K562 (cell line): ENCODE results near the gene SNRNP200. TPM values are rescaled to one million over a fixed set of nuclear protein-coding genes. Genes with fewer than 3 reads are reported as not detected.
A peak's percentile ranks its signal among the peaks of the same experiment; 100 is the strongest.

Experiments
- FOXJ2 ChIP-seq: fragments of 200-800 bp; sonication (Bioruptor generic); IDR thresholded peaks from 2 replicates; pipeline ENCODE4 v1.6.1; 2016; ENCODE audit warnings: missing genetic modification characterization, missing compliant biosample characterization
- ILF3 ChIP-seq: fragments of 450-650 bp; IDR thresholded peaks from 2 replicates; pipeline ENCODE4 v1.6.1; 2018; ENCODE audit warnings: antibody characterized with exemption, mild to moderate bottlenecking, moderate library complexity, borderline replicate concordance
- MTA3 ChIP-seq: fragments of 450-650 bp; formaldehyde crosslinking; IDR thresholded peaks from 2 replicates; pipeline ENCODE4 v1.6.1; 2017; ENCODE audit warnings: mild to moderate bottlenecking, borderline replicate concordance
- PHF20 ChIP-seq: fragments of 450-650 bp; IDR thresholded peaks from 2 replicates; pipeline ENCODE4 v1.6.1; 2018; ENCODE audit not compliant: partially characterized antibody
- PURB ChIP-seq: sonication (generic); formaldehyde crosslinking; IDR thresholded peaks from 2 replicates; pipeline ENCODE4 v1.9.0; 2021; ENCODE audit warnings: low read depth, mild to moderate bottlenecking, missing genetic modification reagents
- SIN3A ChIP-seq, 2 experiments: fragments of 150-350 bp in 1 of 2; IDR thresholded peaks; 2 replicates each; pipeline ENCODE4 v1.6.1; 2011 to 2016; ENCODE audit warnings: borderline replicate concordance in 2 of 2, low read depth in 2 of 2, low read length in 2 of 2, mild to moderate bottlenecking in 2 of 2, moderate library complexity in 2 of 2; ENCODE audit not compliant: control insufficient read depth in 1 of 2
- SNRNP70 ChIP-seq: fragments of 200-400 bp; formaldehyde crosslinking; optimal IDR thresholded peaks from 2 replicates; pipeline ENCODE3; 2017; ENCODE audit warnings: low read depth, low read length
- STAT5A ChIP-seq: IDR thresholded peaks from 2 replicates; pipeline ENCODE4 v1.6.1; 2012; ENCODE audit warnings: low read length, inconsistent platforms, borderline replicate concordance
- TAF15 ChIP-seq: fragments of 200-400 bp; formaldehyde crosslinking; IDR thresholded peaks from 2 replicates; pipeline ENCODE4 v1.6.1; 2017; ENCODE audit warnings: mild to moderate bottlenecking, low read depth, low read length, moderate library complexity
- TSC22D4 ChIP-seq: fragments of 450-650 bp; IDR thresholded peaks from 2 replicates; pipeline ENCODE4 v1.6.1; 2016; ENCODE audit warnings: missing genetic modification characterization, missing biosample characterization, control low read depth
- YBX1 ChIP-seq: fragments of 450-650 bp; IDR thresholded peaks from 2 replicates; pipeline ENCODE4 v1.7.1; 2016; ENCODE audit warnings: mild to moderate bottlenecking
- ZC3H8 ChIP-seq: fragments of 450-650 bp; IDR thresholded peaks from 2 replicates; pipeline ENCODE4 v1.6.1; 2017
- ZNF12 ChIP-seq: sonication (generic); formaldehyde crosslinking; IDR thresholded peaks from 2 replicates; pipeline ENCODE4 v1.4.0; 2020; ENCODE audit warnings: mild to moderate bottlenecking, missing genetic modification reagents
- polyA plus RNA-seq, 8 experiments: library from polyadenylated mRNA; depleted of rRNA in 4 of 8; stranded (reverse) in 5 of 8; unstranded in 3 of 8; fragments of >200 nt; fragmentation: Nextera tagmentation in 2 of 8; fragmentation: Illumina TruSeq in 1 of 8; extraction: Ambion mirVana in 2 of 8; extraction: Trizol in 1 of 8; gene quantifications; 2 replicates each; pipeline versions ENCODE4 v1.2.1 to v1.2.3, GENCODE V29; 2011 to 2014; ENCODE audit warnings: inconsistent platforms in 1 of 8, missing spikeins in 1 of 8
- total RNA-seq, 7 experiments: library from RNA; depleted of rRNA in 6 of 7; stranded (reverse); fragments of >200 nt in 6 of 7; fragmentation: Illumina TruSeq in 2 of 7; extraction: Trizol in 2 of 7; gene quantifications; 2 replicates each; pipeline versions ENCODE4 v1.2.1 to v1.2.3, GENCODE V29; 2011 to 2021; ENCODE audit warnings: low replicate concordance in 1 of 7
- TF ChIP-seq, protein P1 (sequence below): fragments of 200-800 bp; sonication (Bioruptor generic); IDR thresholded peaks from 2 replicates; pipeline ENCODE4 v1.6.1; 2016; ENCODE audit warnings: missing genetic modification characterization, missing compliant biosample characterization
- TF ChIP-seq, protein P2 (sequence below): fragments of 250-450 bp; sonication (Bioruptor Pico); IDR thresholded peaks from 2 replicates; pipeline ENCODE4 v1.4.0; 2020; ENCODE audit warnings: mild to moderate bottlenecking, moderate library complexity, borderline replicate concordance
- TF ChIP-seq, protein P3 (sequence below): fragments of 450-650 bp; formaldehyde crosslinking; IDR thresholded peaks from 2 replicates; pipeline ENCODE4 v1.4.0; 2022; ENCODE audit warnings: missing genetic modification characterization
- TF ChIP-seq, protein P4 (sequence below): fragments of 250-450 bp; sonication (Bioruptor Pico); IDR thresholded peaks from 2 replicates; pipeline ENCODE4 v1.9.0; 2021; ENCODE audit warnings: mild to moderate bottlenecking, inconsistent platforms

The SNRNP200 gene
- total and polyA plus RNA-seq, 9 of the 15 experiments (the other 6 are each of a cell fraction or from before 2014, with no cell fraction given): 76.1 to 231 (median 155) TPM

DNA sequence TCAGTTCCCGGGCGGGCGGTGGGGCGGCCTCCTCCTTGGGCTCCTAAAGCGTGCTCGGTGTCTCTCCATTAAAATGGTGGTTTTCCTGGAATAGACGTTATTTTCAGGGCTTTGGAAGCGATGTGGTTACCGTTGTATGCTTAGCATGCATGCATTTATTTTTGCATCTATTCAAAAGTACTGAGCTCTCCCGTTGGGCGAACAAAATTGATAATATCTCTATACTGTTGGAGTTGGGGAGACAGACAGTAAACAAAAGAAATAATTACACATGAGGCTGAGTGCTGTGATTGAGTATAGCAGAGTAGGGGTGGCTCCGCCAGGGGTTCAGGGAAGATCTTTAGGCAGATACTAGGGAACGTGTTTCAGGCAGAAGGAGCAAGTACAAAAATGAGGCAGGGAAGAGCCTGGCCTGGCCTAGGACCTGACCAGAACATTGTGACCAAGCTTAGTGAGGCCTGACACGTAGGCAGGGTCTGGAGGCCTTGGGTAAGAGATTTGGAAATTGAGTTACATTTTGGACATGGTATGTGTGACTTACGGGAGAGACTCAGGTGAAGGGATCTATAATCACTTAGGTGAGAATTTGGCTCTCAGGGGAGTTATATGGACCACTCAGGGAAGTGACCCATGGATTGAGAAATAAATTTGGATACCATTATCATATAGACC, 30.9 kb upstream of the SNRNP200 start (continued):
- TF ChIP-seq, protein P1, sequence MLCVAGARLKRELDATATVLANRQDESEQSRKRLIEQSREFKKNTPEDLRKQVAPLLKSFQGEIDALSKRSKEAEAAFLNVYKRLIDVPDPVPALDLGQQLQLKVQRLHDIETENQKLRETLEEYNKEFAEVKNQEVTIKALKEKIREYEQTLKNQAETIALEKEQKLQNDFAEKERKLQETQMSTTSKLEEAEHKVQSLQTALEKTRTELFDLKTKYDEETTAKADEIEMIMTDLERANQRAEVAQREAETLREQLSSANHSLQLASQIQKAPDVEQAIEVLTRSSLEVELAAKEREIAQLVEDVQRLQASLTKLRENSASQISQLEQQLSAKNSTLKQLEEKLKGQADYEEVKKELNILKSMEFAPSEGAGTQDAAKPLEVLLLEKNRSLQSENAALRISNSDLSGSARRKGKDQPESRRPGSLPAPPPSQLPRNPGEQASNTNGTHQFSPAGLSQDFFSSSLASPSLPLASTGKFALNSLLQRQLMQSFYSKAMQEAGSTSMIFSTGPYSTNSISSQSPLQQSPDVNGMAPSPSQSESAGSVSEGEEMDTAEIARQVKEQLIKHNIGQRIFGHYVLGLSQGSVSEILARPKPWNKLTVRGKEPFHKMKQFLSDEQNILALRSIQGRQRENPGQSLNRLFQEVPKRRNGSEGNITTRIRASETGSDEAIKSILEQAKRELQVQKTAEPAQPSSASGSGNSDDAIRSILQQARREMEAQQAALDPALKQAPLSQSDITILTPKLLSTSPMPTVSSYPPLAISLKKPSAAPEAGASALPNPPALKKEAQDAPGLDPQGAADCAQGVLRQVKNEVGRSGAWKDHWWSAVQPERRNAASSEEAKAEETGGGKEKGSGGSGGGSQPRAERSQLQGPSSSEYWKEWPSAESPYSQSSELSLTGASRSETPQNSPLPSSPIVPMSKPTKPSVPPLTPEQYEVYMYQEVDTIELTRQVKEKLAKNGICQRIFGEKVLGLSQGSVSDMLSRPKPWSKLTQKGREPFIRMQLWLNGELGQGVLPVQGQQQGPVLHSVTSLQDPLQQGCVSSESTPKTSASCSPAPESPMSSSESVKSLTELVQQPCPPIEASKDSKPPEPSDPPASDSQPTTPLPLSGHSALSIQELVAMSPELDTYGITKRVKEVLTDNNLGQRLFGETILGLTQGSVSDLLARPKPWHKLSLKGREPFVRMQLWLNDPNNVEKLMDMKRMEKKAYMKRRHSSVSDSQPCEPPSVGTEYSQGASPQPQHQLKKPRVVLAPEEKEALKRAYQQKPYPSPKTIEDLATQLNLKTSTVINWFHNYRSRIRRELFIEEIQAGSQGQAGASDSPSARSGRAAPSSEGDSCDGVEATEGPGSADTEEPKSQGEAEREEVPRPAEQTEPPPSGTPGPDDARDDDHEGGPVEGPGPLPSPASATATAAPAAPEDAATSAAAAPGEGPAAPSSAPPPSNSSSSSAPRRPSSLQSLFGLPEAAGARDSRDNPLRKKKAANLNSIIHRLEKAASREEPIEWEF: no peak
- TF ChIP-seq YBX1: no peak
- no peak for TF ChIP-seq TSC22D4
- no peak for TF ChIP-seq MTA3
- TF ChIP-seq TAF15: no peak
- TF ChIP-seq, protein P2, sequence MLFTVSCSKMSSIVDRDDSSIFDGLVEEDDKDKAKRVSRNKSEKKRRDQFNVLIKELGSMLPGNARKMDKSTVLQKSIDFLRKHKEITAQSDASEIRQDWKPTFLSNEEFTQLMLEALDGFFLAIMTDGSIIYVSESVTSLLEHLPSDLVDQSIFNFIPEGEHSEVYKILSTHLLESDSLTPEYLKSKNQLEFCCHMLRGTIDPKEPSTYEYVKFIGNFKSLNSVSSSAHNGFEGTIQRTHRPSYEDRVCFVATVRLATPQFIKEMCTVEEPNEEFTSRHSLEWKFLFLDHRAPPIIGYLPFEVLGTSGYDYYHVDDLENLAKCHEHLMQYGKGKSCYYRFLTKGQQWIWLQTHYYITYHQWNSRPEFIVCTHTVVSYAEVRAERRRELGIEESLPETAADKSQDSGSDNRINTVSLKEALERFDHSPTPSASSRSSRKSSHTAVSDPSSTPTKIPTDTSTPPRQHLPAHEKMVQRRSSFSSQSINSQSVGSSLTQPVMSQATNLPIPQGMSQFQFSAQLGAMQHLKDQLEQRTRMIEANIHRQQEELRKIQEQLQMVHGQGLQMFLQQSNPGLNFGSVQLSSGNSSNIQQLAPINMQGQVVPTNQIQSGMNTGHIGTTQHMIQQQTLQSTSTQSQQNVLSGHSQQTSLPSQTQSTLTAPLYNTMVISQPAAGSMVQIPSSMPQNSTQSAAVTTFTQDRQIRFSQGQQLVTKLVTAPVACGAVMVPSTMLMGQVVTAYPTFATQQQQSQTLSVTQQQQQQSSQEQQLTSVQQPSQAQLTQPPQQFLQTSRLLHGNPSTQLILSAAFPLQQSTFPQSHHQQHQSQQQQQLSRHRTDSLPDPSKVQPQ (CRISPR knock-in tag): no peak
- TF ChIP-seq ILF3: 0 out of 2 replicates have a peak, but pooled peaks have one; percentile 17
- peak; percentile 5 to 56; a peak in 1 of 4 replicates for TF ChIP-seq SIN3A (IDR thresholded peaks at IDR 0.05; ENCODE audit: borderline replicate concordance in 2 of 2, control insufficient read depth in 1 of 2, low read depth in 2 of 2, low read length in 2 of 2)
- TF ChIP-seq SNRNP70: no peak
- no peak for TF ChIP-seq PURB (CRISPR knock-in tag)
- TF ChIP-seq FOXJ2: no peak
- no peak for TF ChIP-seq PHF20
- TF ChIP-seq STAT5A: no peak
- TF ChIP-seq, protein P3, sequence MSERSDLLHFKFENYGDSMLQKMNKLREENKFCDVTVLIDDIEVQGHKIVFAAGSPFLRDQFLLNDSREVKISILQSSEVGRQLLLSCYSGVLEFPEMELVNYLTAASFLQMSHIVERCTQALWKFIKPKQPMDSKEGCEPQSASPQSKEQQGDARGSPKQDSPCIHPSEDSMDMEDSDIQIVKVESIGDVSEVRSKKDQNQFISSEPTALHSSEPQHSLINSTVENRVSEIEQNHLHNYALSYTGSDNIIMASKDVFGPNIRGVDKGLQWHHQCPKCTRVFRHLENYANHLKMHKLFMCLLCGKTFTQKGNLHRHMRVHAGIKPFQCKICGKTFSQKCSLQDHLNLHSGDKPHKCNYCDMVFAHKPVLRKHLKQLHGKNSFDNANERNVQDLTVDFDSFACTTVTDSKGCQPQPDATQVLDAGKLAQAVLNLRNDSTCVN (CRISPR knock-in tag): no peak
- TF ChIP-seq ZC3H8: no peak
- TF ChIP-seq ZNF12 (CRISPR knock-in tag): no peak
- TF ChIP-seq, protein P4, sequence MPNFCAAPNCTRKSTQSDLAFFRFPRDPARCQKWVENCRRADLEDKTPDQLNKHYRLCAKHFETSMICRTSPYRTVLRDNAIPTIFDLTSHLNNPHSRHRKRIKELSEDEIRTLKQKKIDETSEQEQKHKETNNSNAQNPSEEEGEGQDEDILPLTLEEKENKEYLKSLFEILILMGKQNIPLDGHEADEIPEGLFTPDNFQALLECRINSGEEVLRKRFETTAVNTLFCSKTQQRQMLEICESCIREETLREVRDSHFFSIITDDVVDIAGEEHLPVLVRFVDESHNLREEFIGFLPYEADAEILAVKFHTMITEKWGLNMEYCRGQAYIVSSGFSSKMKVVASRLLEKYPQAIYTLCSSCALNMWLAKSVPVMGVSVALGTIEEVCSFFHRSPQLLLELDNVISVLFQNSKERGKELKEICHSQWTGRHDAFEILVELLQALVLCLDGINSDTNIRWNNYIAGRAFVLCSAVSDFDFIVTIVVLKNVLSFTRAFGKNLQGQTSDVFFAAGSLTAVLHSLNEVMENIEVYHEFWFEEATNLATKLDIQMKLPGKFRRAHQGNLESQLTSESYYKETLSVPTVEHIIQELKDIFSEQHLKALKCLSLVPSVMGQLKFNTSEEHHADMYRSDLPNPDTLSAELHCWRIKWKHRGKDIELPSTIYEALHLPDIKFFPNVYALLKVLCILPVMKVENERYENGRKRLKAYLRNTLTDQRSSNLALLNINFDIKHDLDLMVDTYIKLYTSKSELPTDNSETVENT (CRISPR knock-in tag): no peak
